ENCODE data around the gene DOCK6.

DOCK6 gene

GRCh38 chr19:11291991-11292390, 29.7 kb upstream of the DOCK6 start:
- no peaks in the 10 kb centered on the region for H3K27me3 ChIP-seq (replicated peaks; ENCODE audit: control insufficient read depth, insufficient read depth, low read length)
- no peak overlapping the region for H3K4me3 ChIP-seq (replicated peaks; ENCODE audit: low read depth, low read length)
- TF ChIP-seq CTCF (IDR thresholded peaks at IDR 0.05; ENCODE audit: insufficient read depth, low read length, poor library complexity, severe bottlenecking): no peak
- no peaks in the 10 kb centered on the region for H3K36me3 ChIP-seq (ENCODE audit: control insufficient read depth, insufficient read depth, low read length)
- no peak for DNase-seq (ENCODE audit: extremely low read depth, insufficient read length)

DNA sequence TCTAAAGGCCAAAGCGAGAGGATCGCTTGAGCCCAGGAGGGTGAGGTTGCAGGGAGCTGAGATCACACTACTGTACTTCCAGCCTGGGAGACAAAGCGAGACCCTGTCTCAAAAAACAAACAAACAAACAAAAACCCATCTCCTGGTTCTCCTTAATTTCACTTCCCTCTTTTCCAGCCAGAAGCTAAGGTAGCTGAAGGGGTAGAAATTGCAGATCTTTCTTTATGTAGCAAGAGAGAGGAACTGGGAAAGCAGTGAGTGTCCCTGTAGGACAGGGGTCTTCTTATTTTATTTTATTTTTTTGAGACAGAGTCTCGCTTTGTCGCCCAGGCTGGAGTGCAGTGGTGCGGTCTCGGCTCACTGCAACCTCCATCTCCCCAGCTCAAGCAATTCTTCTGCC, 29.1 kb upstream of the DOCK6 start:
- DNase-seq (ENCODE audit: extremely low read depth, insufficient read length): no peak
- no peak for TF ChIP-seq CTCF (IDR thresholded peaks at IDR 0.05; ENCODE audit: insufficient read depth, low read length, poor library complexity, severe bottlenecking)
- Histone ChIP-seq H3K27me3 (replicated peaks; ENCODE audit: control insufficient read depth, insufficient read depth, low read length) (no peaks in the 10 kb centered on the region), H3K36me3 (ENCODE audit: control insufficient read depth, insufficient read depth, low read length) (no peaks in the 10 kb centered on the region), H3K4me3 (replicated peaks; ENCODE audit: low read depth, low read length) (no peak overlapping the region)

DNA sequence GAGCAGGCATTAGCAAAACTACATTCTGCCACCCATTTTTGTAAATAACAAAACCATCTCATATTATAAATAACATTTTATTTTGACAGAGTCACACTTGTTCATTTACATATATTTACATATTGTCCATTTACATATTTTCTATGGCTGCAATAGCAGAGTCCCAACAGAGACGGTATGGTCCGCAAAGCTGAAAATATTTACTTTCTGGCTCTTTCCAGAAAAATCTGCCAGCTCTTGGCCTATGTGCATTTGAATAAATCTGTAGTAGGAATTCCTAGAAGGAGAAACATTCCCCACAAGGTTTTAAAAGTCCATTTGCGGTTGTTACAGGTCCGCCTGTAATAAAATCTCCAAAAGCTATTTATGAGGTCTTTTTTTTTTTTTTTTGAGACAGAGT, 27.9 kb upstream of the DOCK6 start:
- no peaks in the 10 kb centered on the region for H3K36me3 ChIP-seq (ENCODE audit: control insufficient read depth, insufficient read depth, low read length)
- DNase-seq (ENCODE audit: extremely low read depth, insufficient read length): no peak
- no peak for TF ChIP-seq CTCF (IDR thresholded peaks at IDR 0.05; ENCODE audit: insufficient read depth, low read length, poor library complexity, severe bottlenecking)
- H3K27me3 ChIP-seq (replicated peaks; ENCODE audit: control insufficient read depth, insufficient read depth, low read length): no peaks in the 10 kb centered on the region
- H3K4me3 ChIP-seq (replicated peaks; ENCODE audit: low read depth, low read length): no peak overlapping the region

DNA sequence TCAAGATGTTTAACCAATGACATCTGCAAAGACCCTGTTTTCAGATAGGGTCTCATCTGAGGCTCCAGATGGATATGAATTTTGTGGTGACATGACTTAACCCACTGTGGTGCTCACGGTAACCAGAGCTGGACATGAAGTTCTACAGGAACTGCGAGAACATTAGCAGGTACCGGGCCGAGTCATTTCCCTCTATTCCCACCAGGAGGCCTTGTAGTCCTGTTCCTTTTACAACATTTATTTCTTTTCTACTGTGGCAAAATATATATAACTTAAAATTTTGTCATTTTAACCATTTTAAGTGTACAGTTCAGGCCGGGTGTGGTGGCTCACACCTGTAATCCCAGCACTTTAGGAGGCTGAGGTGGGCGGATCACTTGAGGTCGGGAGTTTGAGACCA, 26.0 kb upstream of the DOCK6 start:
- TF ChIP-seq CTCF (IDR thresholded peaks at IDR 0.05; ENCODE audit: insufficient read depth, low read length, poor library complexity, severe bottlenecking): peak; percentile 37
- Histone ChIP-seq H3K36me3 (ENCODE audit: control insufficient read depth, insufficient read depth, low read length) (no peaks in the 10 kb centered on the region), H3K27me3 (replicated peaks; ENCODE audit: control insufficient read depth, insufficient read depth, low read length) (no peaks in the 10 kb centered on the region), H3K4me3 (replicated peaks; ENCODE audit: low read depth, low read length) (no peak overlapping the region)
- DNase-seq (ENCODE audit: extremely low read depth, insufficient read length): no peak

DNA sequence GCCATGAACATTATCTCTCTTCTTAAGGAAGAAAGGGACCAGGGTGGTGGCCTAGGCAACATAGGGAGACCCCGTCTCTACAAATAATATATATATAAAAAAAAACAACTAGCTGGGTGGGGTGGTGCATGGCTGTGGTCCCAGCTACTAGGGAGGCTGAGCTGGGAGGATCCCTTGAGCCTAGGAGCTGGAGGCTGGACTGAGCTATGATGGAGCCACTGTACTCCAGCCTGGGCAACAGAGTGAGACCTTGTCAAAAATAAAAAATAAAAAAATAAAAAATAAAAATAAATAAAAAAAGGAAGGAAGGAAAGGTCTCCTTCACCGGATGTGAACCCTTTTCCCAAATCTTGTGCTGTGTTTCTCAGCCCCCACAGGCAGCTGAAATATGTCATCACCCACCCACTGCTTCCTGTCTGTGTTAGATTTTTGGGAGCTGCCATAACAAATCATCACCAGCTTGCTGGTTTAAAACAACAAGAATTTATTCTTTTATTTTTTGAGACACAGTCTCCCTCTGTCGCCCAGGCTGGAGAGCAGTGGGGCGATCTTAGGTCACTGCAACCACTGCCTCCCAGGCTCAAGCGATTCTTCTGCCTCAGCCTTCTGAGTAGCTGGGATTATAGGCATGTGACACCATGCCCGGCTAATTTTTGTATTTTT, 24.1 kb upstream of the DOCK6 start:
- H3K36me3 ChIP-seq (ENCODE audit: control insufficient read depth, insufficient read depth, low read length): no peaks in the 10 kb centered on the region
- no peak for DNase-seq (ENCODE audit: extremely low read depth, insufficient read length)
- no peak overlapping the region for H3K4me3 ChIP-seq (replicated peaks; ENCODE audit: low read depth, low read length)
- H3K27me3 ChIP-seq (replicated peaks; ENCODE audit: control insufficient read depth, insufficient read depth, low read length): no peaks in the 10 kb centered on the region
- no peak for TF ChIP-seq CTCF (IDR thresholded peaks at IDR 0.05; ENCODE audit: insufficient read depth, low read length, poor library complexity, severe bottlenecking)

GRCh38 chr19:11284515-11284914, 22.2 kb upstream of the DOCK6 start:
- Histone ChIP-seq H3K27me3 (replicated peaks; ENCODE audit: control insufficient read depth, insufficient read depth, low read length) (no peaks in the 10 kb centered on the region), H3K4me3 (replicated peaks; ENCODE audit: low read depth, low read length) (no peak overlapping the region)
- no peak for DNase-seq (ENCODE audit: extremely low read depth, insufficient read length)

More at GRCh38 chr19:11284515-11284914, 22.2 kb upstream of the DOCK6 start:
- no peak for TF ChIP-seq CTCF (IDR thresholded peaks at IDR 0.05; ENCODE audit: insufficient read depth, low read length, poor library complexity, severe bottlenecking)
- H3K36me3 ChIP-seq (ENCODE audit: control insufficient read depth, insufficient read depth, low read length): no peaks in the 10 kb centered on the region
